Stimulated activated CD4-positive, alpha-beta T cell treated with anti-CD3 and anti-CD28 coated beads, Interleukin-1b, Interleukin-23, amount 100 ng/mL, for 1 hour (primary cell): ENCODE results near the gene HYDIN.

Experiments used
- DNase-seq, 2 donors: peaks; one replicate each; pipeline ENCODE4 v3.0.0-alpha.2; 2020; ENCODE audit warnings: low read depth in 2 of 2

The HYDIN gene

GRCh38 chr16:70766176-70766575 is 464.3 kb downstream of the HYDIN start:
- no peak for DNase-seq

- DNase-seq = no peak
Observed at GRCh38 chr16:70765491-70765890, 465.0 kb downstream of the HYDIN start.

DNA sequence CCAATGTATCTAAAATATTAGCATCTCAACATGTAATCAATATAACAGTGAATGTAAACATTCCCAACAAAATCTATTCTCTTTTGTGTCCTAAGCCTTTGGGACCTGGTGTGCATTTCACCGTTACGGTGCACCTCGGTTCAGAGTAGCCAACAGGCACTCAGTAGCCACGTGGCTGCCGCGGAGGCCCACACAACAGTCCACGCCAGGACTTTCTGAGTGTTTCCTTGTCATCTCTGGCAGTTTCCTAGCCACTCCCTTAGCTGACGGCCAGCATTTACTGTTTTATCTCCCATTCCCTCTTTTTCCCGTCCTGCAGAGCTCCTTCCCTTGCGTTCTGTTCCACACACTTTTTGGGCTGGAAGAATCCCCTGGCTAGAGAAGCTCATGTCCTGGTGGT is 465.9 kb downstream of the HYDIN start:
- DNase-seq = no peak

- no peak for DNase-seq
Observed at GRCh38 chr16:70760221-70760620, 470.3 kb downstream of the HYDIN start.

- no peak for DNase-seq
Observed at GRCh38 chr16:70759666-70760065, 470.9 kb downstream of the HYDIN start.

DNA sequence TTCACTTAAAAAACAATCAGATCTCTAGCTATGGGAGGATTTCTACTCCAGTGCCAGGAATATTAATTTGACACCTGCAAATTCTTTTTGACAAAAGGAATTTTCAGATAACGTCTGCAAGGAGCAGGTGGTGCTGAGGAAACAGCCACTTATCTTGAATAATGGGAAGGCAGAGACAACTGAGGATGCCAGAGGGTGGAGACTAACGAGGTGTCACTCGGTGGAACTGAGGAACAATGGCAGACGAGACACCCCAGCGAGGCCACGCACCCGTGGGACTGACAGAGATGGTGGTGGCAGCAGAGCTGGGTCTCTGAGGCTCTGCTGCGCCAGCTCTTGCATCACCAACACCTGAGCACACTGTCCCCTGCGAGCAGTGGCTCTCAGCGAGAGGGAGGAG is 471.7 kb downstream of the HYDIN start:
- DNase-seq = no peak
